Neutrophil (primary cell): ENCODE data around the gene TRDN.
"Not testable (repeated sequence)": the region's sequence is repeated elsewhere in the genome, so short reads cannot be mapped to it uniquely, and the experiment has no call there.

ENCODE experiments used
- H3K27ac ChIP-seq: fragments of 200-600 bp; sonication (generic); 2 replicates; pipeline ENCODE4 v1.5.1; 2016; ENCODE audit warnings: mild to moderate bottlenecking, moderate library complexity
- H3K27me3 ChIP-seq: fragments of 200-600 bp; sonication (generic); 2 replicates; pipeline ENCODE4 v1.6.0; 2016; ENCODE audit warnings: mild to moderate bottlenecking
- H3K36me3 ChIP-seq: fragments of 200-600 bp; sonication (generic); 2 replicates; pipeline ENCODE4 v1.5.1; 2017
- H3K4me1 ChIP-seq, 2 experiments: fragments of 200-600 bp in 1 of 2; sonication (generic) in 1 of 2; 1 replicate in 1 of 2; 2 replicates in 1 of 2; pipeline versions ENCODE4 v1.5.1 to v1.6.1; 2013 to 2016; ENCODE audit warnings: low read depth in 1 of 2, low read length in 1 of 2, mild to moderate bottlenecking in 1 of 2, moderate library complexity in 1 of 2; ENCODE audit not compliant: control insufficient read depth in 1 of 2, insufficient read depth in 1 of 2
- H3K4me3 ChIP-seq, 2 experiments: fragments of 200-600 bp in 1 of 2; sonication (generic) in 1 of 2; 1 replicate in 1 of 2; 2 replicates in 1 of 2; pipeline ENCODE4 v1.5.1; 2013 to 2016; ENCODE audit warnings: low read depth in 1 of 2, low read length in 1 of 2, mild to moderate bottlenecking in 1 of 2, moderate library complexity in 1 of 2
- H3K9me3 ChIP-seq: fragments of 200-600 bp; sonication (generic); 2 replicates; pipeline ENCODE4 v1.5.1; 2016
- TF ChIP-seq, protein P1 (sequence below): fragments of 200-600 bp; sonication (generic); IDR thresholded peaks from 2 replicates; pipeline ENCODE4 v1.5.1; 2016; ENCODE audit warnings: antibody characterized with exemption

The TRDN gene

DNA sequence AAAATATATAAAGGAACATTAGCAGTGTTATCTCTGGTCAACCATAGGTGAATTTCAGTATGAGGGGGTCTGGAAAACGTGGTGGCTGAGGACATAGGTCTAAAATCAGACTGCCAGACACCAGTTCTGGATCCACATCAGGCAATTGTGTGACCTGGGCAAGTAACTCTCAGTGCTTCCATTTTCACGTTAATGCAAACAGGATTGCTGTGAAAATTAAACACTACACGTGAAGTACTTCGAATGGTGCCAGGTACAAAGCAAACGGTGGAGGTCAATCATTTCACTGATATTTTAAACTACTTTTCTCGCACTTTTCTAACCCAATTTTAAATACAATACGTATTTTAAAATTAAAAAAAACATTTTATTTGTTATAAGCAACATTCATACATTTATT is 315.7 kb downstream of the TRDN start:
- Histone ChIP-seq H3K4me1 (no peaks in the 10 kb centered on the region), H3K4me3 (no peak overlapping the region), H3K27me3 (no peaks in the 10 kb centered on the region), H3K9me3 (no peaks in the 10 kb centered on the region), H3K36me3 (no peaks in the 10 kb centered on the region), H3K27ac (no peak overlapping the region)
- TF ChIP-seq, protein P1, sequence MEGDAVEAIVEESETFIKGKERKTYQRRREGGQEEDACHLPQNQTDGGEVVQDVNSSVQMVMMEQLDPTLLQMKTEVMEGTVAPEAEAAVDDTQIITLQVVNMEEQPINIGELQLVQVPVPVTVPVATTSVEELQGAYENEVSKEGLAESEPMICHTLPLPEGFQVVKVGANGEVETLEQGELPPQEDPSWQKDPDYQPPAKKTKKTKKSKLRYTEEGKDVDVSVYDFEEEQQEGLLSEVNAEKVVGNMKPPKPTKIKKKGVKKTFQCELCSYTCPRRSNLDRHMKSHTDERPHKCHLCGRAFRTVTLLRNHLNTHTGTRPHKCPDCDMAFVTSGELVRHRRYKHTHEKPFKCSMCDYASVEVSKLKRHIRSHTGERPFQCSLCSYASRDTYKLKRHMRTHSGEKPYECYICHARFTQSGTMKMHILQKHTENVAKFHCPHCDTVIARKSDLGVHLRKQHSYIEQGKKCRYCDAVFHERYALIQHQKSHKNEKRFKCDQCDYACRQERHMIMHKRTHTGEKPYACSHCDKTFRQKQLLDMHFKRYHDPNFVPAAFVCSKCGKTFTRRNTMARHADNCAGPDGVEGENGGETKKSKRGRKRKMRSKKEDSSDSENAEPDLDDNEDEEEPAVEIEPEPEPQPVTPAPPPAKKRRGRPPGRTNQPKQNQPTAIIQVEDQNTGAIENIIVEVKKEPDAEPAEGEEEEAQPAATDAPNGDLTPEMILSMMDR: no peak

DNA sequence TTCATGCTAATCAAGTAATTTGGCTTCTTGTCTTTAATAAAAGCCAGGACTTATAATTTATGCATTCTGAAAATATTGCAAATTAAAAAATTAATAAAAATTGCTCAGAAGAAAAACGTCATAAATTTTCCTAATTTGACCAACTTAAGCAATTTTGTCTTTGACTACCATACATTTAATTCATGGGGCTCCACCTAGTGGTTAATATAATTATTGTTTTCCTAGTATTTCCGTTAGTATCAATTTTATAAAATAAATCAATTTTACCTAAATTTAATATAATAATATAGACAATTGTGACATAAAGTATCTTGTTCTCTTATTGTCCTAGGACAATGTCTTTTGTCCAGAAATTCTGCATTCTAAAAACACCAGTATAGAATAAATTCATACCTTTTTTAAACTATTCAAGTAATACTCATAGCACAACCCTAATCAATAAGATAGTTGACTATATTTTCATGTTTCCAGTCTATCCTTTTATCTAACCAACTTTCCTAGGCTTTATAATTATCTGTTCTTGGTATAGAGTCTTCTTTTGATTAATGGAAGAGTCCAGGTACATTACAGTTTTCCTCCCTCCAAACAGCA is 319.9 kb downstream of the TRDN start:
- H3K4me1 ChIP-seq: no peaks in the 10 kb centered on the region
- H3K9me3 ChIP-seq: no peaks in the 10 kb centered on the region
- H3K4me3 ChIP-seq: no peak overlapping the region
- H3K36me3 ChIP-seq: no peaks in the 10 kb centered on the region
- TF ChIP-seq, protein P1: no peak
- no peaks in the 10 kb centered on the region for H3K27me3 ChIP-seq
- no peak overlapping the region for H3K27ac ChIP-seq

DNA sequence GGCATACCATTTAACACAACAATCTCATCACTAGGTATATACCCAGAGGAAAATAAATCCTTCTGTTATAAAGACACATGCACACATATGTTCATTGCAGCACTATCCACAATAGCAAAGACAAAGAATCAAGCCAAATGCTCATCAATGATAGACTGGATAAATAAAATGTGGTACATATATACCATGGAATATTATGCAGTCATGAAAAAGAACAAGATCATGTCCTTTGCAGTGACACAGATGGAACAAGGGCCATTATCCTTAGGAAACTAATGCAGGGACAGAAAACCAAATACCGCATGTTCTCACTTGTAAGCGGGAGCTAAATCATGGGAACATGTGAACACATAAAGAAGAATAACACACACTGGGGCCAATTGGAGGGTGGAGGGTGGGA is 322.3 kb downstream of the TRDN start:
- not testable (repeated sequence) for H3K27me3 ChIP-seq, H3K36me3 ChIP-seq, H3K4me1 ChIP-seq, H3K9me3 ChIP-seq, H3K4me3 ChIP-seq, H3K27ac ChIP-seq

DNA sequence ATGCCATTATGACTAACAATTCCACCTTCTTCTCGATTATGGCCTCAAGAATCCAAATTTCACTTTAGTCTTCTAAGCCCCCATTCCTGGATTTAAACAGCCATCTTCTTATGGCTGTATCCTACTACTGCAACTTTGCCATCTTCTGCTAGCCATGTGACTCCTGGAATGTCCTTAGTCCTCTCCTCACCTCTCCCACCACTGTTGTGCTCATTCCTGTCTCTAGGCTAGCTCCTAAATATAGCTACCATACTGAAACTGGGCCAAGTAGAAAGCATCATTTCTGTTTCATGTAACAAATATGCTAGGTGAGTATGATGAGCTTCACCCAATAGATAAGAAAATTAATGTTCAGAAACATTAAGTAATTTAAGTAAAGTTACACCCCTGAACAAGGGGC is 327.6 kb downstream of the TRDN start:
- Histone ChIP-seq H3K4me1 (no peaks in the 10 kb centered on the region), H3K4me3 (no peak overlapping the region), H3K27ac (no peak overlapping the region), H3K9me3 (no peaks in the 10 kb centered on the region), H3K27me3 (no peaks in the 10 kb centered on the region), H3K36me3 (no peaks in the 10 kb centered on the region)
- TF ChIP-seq, protein P1: no peak

DNA sequence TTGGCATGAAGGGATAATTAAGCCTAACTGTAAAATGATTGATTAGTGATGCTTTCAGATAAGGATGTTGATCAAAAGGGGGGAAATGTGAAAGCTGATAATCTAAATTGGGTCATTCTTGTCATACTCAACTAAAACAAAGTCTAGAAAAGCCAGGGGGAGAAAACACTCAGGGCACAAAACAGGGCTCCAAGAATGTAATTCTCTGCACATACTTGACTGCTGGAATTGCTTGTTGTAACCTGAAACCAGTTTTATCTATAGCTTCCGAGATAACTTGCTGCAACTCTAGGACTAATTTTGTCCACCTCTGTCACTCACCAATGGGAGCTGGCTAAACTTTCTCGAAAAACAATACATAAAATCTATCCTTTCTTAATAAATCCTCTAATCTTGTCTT is 330.4 kb downstream of the TRDN start:
- no peaks in the 10 kb centered on the region for H3K36me3 ChIP-seq
- H3K4me3 ChIP-seq: no peak overlapping the region
- H3K27ac ChIP-seq: no peak overlapping the region
- TF ChIP-seq, protein P1: no peak
- H3K27me3 ChIP-seq: no peaks in the 10 kb centered on the region
- no peaks in the 10 kb centered on the region for H3K4me1 ChIP-seq
- H3K9me3 ChIP-seq: no peaks in the 10 kb centered on the region

DNA sequence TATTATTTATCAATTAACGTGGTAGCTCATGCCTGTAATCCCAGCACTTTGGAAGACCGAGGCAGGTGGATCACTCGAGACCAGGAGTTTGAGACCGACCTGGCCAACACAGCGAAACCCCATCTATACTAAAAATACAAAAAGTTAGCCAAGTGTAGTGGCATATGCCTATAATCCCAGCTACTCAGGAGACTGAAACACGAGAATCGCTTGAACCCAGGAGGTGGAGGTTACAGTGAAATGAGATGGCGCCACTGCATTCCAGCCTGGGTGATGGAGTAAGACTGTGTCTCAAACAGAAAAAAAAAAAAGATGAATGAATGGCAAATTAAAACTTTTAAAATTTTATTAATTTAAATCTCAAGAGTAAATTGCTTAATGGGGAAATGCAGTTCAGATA is 341.1 kb downstream of the TRDN start:
- H3K27me3 ChIP-seq: no peaks in the 10 kb centered on the region
- no peaks in the 10 kb centered on the region for H3K4me1 ChIP-seq
- H3K4me3 ChIP-seq: no peak overlapping the region
- TF ChIP-seq, protein P1: no peak
- H3K9me3 ChIP-seq: no peaks in the 10 kb centered on the region
- no peak overlapping the region for H3K27ac ChIP-seq
- H3K36me3 ChIP-seq: no peaks in the 10 kb centered on the region
